Liver (tissue), 9 donors: Measurements from ENCODE around the gene NAA16. TPM values are rescaled to one million over a fixed set of nuclear protein-coding genes. Genes with fewer than 3 reads are reported as not detected.

ENCODE experiments used
- DNase-seq: peaks from one replicate; pipeline ENCODE4 v3.0.0-alpha.2; 2017; ENCODE audit warnings: low spot score
- H3K27ac ChIP-seq, 2 donors: one replicate each; pipeline ENCODE4 v1.7.0; 2013; ENCODE audit warnings: inconsistent platforms in 2 of 2, low read length in 2 of 2, control low read depth in 1 of 2, low read depth in 1 of 2, mild to moderate bottlenecking in 1 of 2
- H3K27me3 ChIP-seq, 4 donors: one replicate each; pipeline versions ENCODE4 v1.6.1 to v1.7.0; 2013; ENCODE audit warnings: low read length in 3 of 4, inconsistent platforms in 1 of 4, mild to moderate bottlenecking in 1 of 4, moderate library complexity in 1 of 4; ENCODE audit not compliant: control insufficient read depth in 4 of 4, insufficient read depth in 4 of 4
- H3K36me3 ChIP-seq, 4 donors: one replicate each; pipeline versions ENCODE4 v1.6.1 to v1.7.0; 2013; ENCODE audit warnings: low read length in 3 of 4, mild to moderate bottlenecking in 3 of 4, low read depth in 1 of 4, moderate library complexity in 1 of 4; ENCODE audit not compliant: control insufficient read depth in 4 of 4, insufficient read depth in 3 of 4
- H3K4me1 ChIP-seq, 4 donors: one replicate each; pipeline versions ENCODE4 v1.6.1 to v1.7.0; 2013; ENCODE audit warnings: low read length in 3 of 4, mild to moderate bottlenecking in 3 of 4, moderate library complexity in 1 of 4; ENCODE audit not compliant: control insufficient read depth in 4 of 4, insufficient read depth in 4 of 4
- H3K4me3 ChIP-seq, 3 donors: one replicate each; pipeline versions ENCODE4 v1.6.1 to v1.7.0; 2013; ENCODE audit warnings: low read length in 3 of 3, control low read depth in 1 of 3, low read depth in 1 of 3, mild to moderate bottlenecking in 1 of 3
- H3K9ac ChIP-seq, 2 donors: one replicate each; pipeline ENCODE4 v1.7.0; 2013; ENCODE audit warnings: low read length in 2 of 2, mild to moderate bottlenecking in 2 of 2, moderate library complexity in 2 of 2, control low read depth in 1 of 2, low read depth in 1 of 2
- H3K9me3 ChIP-seq, 4 donors: one replicate each; pipeline versions ENCODE4 v1.6.1 to v1.7.0; 2013; ENCODE audit warnings: low read length in 3 of 4; ENCODE audit not compliant: control insufficient read depth in 4 of 4
- FOXA1 ChIP-seq: IDR thresholded peaks from 2 replicates; pipeline ENCODE4 v1.6.1; 2016; ENCODE audit warnings: antibody characterized with exemption
- HNF4A ChIP-seq, 2 donors: conservative IDR thresholded peaks; 2 replicates each; pipeline ENCODE4 v1.6.1; 2016; ENCODE audit warnings: antibody characterized with exemption in 2 of 2, mild to moderate bottlenecking in 2 of 2
- JUND ChIP-seq, 2 donors: IDR thresholded peaks; 2 replicates each; pipeline ENCODE4 v1.6.1; 2016; ENCODE audit warnings: antibody characterized with exemption in 2 of 2
- NR2F2 ChIP-seq: IDR thresholded peaks from 2 replicates; pipeline ENCODE4 v1.6.1; 2016; ENCODE audit warnings: antibody characterized with exemption
- RAD21 ChIP-seq, 2 donors: IDR thresholded peaks; 2 replicates each; pipeline ENCODE4 v1.6.1; 2016; ENCODE audit warnings: antibody characterized with exemption in 2 of 2, mild to moderate bottlenecking in 2 of 2
- YY1 ChIP-seq: IDR thresholded peaks from 2 replicates; pipeline ENCODE4 v1.6.1; 2016; ENCODE audit warnings: antibody characterized with exemption, mild to moderate bottlenecking
- WGBS: extraction: QIAGEN DNeasy Blood & Tissue Kit; methylation state at CpG from one replicate; pipeline ENCODE4 v1.1.7; 2013; 5-methylcytosine and 5-hydroxymethylcytosine counted together
- polyA plus RNA-seq, 2 donors: library from polyadenylated mRNA; stranded (reverse) in 1 of 2; unstranded in 1 of 2; fragments of 200-250 nt in 1 of 2; fragments of >200 nt in 1 of 2; fragmentation: Nextera tagmentation in 1 of 2; extraction: Ambion mirVana in 1 of 2; gene quantifications; one replicate each; pipeline versions ENCODE4 v1.2.1 to v1.2.3, GENCODE V29; 2013 to 2015
- total RNA-seq, 2 donors: library from RNA; depleted of rRNA; stranded (reverse); fragments of >200 nt; gene quantifications; one replicate each; pipeline ENCODE4 v1.2.3, GENCODE V29; 2014
- TF ChIP-seq, protein P1 (sequence below): IDR thresholded peaks from 2 replicates; pipeline ENCODE4 v1.6.1; 2016; ENCODE audit warnings: antibody characterized with exemption
- TF ChIP-seq, protein P2 (sequence below): IDR thresholded peaks from 2 replicates; pipeline ENCODE4 v1.6.1; 2016; ENCODE audit warnings: antibody characterized with exemption
- TF ChIP-seq, protein P3 (sequence below): fragments of 150-350 bp; IDR thresholded peaks from 2 replicates; pipeline ENCODE4 v1.5.1; 2017; ENCODE audit warnings: improper control_type of control experiment, low read depth, low read length; ENCODE audit not compliant: missing input control
- TF ChIP-seq, protein P4 (sequence below): IDR thresholded peaks from 2 replicates; pipeline ENCODE4 v1.6.1; 2016; ENCODE audit warnings: antibody characterized with exemption
- donor health status: healthy.
- donor health status: healthy.
- donor health status: healthy.
- donor health status: healthy.
- donor health status: healthy.

NAA16 gene
- total and polyA plus RNA-seq, 4 donors = 2.6 to 11.5 (median 9.2) TPM

DNA sequence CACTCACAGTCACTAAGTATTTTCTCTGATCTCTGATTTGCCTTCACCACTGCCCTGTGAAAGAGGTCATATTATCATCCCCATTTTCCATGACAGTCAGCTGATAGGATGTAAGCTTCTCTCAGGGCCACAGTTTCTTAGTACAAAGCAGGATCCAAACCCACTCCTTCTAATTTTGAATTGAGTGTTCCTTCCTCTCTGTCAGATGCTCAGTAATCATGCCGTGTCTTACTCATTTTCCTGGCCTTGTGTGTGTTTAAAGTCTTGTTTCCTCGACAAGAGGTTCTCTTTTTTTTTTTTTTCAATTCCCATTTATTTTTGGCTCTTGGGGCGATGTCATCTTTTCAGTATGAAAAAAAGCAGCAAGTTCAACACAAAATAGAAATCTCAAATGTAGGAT, 72.3 kb downstream of the NAA16 start (continued):
- TF ChIP-seq YY1 = no peak

DNA sequence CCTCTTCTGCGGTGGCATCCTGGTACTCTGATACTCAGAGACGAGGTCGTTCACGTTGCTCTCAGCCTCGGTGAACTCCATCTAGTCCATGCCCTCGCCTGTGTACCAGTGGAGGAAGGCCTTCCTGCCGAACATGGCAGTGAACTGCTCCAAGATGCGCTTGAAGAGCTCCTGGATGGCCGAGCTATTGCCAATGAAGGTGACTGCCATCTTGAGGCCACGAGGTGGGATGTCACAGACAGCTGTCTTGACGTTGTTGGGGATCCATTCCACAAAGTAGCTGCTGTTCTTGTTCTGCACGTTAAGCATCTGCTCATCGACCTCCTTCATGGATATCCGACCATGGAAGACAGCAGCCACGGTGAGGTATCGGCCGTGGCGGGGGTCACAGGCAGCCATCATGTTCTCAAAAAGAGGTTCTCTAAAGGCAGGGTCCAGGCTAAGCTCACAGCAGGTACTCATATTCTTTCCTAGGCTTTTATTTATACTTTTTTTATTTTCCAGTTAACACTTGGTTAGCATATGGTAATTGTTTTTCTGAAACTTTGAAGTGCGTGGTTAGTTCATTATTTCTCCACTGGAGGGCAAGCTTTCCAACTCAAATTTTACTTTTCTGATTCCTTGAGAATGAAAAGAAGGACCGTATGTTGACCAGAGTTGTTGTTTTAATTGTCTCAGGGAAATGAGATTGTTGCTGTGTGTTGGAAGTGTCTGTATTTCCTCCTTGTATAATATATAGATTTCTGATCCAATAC, 73.9 kb downstream of the NAA16 start:
- Histone ChIP-seq H3K9me3 (no peaks in the 10 kb centered on the region), H3K27ac (no peak overlapping the region), H3K4me3 (no peak overlapping the region), H3K36me3 (no peaks in the 10 kb centered on the region), H3K27me3 (no peaks in the 10 kb centered on the region), H3K9ac (no peak overlapping the region), H3K4me1 (no peaks in the 10 kb centered on the region)
- DNase-seq = no peak
- TF ChIP-seq, protein P1, sequence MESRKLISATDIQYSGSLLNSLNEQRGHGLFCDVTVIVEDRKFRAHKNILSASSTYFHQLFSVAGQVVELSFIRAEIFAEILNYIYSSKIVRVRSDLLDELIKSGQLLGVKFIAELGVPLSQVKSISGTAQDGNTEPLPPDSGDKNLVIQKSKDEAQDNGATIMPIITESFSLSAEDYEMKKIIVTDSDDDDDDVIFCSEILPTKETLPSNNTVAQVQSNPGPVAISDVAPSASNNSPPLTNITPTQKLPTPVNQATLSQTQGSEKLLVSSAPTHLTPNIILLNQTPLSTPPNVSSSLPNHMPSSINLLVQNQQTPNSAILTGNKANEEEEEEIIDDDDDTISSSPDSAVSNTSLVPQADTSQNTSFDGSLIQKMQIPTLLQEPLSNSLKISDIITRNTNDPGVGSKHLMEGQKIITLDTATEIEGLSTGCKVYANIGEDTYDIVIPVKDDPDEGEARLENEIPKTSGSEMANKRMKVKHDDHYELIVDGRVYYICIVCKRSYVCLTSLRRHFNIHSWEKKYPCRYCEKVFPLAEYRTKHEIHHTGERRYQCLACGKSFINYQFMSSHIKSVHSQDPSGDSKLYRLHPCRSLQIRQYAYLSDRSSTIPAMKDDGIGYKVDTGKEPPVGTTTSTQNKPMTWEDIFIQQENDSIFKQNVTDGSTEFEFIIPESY = no peak
- peak; percentile 33 to 39 for TF ChIP-seq RAD21 (IDR thresholded peaks at IDR 0.05)
- TF ChIP-seq, protein P2, sequence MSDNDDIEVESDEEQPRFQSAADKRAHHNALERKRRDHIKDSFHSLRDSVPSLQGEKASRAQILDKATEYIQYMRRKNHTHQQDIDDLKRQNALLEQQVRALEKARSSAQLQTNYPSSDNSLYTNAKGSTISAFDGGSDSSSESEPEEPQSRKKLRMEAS = no peak
- TF ChIP-seq, protein P3, sequence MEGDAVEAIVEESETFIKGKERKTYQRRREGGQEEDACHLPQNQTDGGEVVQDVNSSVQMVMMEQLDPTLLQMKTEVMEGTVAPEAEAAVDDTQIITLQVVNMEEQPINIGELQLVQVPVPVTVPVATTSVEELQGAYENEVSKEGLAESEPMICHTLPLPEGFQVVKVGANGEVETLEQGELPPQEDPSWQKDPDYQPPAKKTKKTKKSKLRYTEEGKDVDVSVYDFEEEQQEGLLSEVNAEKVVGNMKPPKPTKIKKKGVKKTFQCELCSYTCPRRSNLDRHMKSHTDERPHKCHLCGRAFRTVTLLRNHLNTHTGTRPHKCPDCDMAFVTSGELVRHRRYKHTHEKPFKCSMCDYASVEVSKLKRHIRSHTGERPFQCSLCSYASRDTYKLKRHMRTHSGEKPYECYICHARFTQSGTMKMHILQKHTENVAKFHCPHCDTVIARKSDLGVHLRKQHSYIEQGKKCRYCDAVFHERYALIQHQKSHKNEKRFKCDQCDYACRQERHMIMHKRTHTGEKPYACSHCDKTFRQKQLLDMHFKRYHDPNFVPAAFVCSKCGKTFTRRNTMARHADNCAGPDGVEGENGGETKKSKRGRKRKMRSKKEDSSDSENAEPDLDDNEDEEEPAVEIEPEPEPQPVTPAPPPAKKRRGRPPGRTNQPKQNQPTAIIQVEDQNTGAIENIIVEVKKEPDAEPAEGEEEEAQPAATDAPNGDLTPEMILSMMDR = peak; percentile 29
- 89% methylated on average over 20 of the region's 20 CpGs for WGBS

DNA sequence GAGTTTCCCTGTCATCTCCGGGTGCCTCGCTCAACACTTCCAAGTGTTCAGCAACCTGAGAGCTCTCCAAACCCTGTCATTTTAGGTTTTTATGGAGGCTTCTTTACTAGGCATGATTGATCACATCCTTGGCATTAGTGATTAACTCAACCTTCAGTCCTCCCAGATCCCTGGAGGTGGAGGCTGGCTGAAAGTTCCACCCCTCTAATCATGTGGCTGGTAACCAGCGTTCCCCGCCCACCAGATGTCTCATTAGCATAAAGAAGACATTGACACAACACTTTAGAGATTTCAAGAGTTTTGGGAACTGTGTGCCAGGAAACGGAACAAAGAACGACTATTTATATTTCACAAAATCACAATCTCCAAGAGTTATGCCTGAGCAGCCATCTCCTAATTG, 75.1 kb downstream of the NAA16 start:
- H3K27me3 ChIP-seq = no peaks in the 10 kb centered on the region
- no peaks in the 10 kb centered on the region for H3K36me3 ChIP-seq
- no peaks in the 10 kb centered on the region for H3K9me3 ChIP-seq
- 85% methylated on average over 6 of the region's 6 CpGs for WGBS
- no peak overlapping the region for H3K4me3 ChIP-seq
- H3K27ac ChIP-seq = no peak overlapping the region
- H3K9ac ChIP-seq = no peak overlapping the region
- H3K4me1 ChIP-seq = no peaks in the 10 kb centered on the region
- TF ChIP-seq HNF4A (conservative IDR thresholded peaks at IDR 0.05) = no peak
- TF ChIP-seq JUND (IDR thresholded peaks at IDR 0.05) = no peak
- TF ChIP-seq FOXA1 = no peak
- TF ChIP-seq, protein P3 = no peak
- TF ChIP-seq NR2F2 = no peak
- TF ChIP-seq, protein P2 = no peak
- TF ChIP-seq, protein P4, sequence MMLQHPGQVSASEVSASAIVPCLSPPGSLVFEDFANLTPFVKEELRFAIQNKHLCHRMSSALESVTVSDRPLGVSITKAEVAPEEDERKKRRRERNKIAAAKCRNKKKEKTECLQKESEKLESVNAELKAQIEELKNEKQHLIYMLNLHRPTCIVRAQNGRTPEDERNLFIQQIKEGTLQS = no peak
- TF ChIP-seq RAD21 (IDR thresholded peaks at IDR 0.05) = no peak
- no peak for DNase-seq
